ENCODE data around the gene IFT22.
"Not testable (repeated sequence)": the region's sequence is repeated elsewhere in the genome, so short reads cannot be mapped to it uniquely, and the experiment has no call there.

- not testable (repeated sequence) for TF ChIP-seq EZH2phosphoT487 (IDR thresholded peaks at IDR 0.05; ENCODE audit: borderline replicate concordance, low read depth); EP300 (IDR thresholded peaks at IDR 0.05; ENCODE audit: borderline replicate concordance in 1 of 2, low read depth in 1 of 2, low read length in 1 of 2); YY1 (IDR thresholded peaks at IDR 0.05; ENCODE audit: low read depth)
- TF ChIP-seq, protein P1, sequence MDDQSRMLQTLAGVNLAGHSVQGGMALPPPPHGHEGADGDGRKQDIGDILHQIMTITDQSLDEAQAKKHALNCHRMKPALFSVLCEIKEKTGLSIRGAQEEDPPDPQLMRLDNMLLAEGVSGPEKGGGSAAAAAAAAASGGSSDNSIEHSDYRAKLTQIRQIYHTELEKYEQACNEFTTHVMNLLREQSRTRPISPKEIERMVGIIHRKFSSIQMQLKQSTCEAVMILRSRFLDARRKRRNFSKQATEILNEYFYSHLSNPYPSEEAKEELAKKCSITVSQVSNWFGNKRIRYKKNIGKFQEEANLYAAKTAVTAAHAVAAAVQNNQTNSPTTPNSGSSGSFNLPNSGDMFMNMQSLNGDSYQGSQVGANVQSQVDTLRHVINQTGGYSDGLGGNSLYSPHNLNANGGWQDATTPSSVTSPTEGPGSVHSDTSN (IDR thresholded peaks at IDR 0.05) = not testable (repeated sequence)
Measured at GRCh38 chr7:101280912-101281311, 40.7 kb downstream of the IFT22 start.

Data from SK-N-SH (cell line).